ENCODE results near the gene MYL9. TPM values are rescaled to one million over a fixed set of nuclear protein-coding genes. Genes with fewer than 3 reads are reported as not detected.

The MYL9 gene
- total and polyA plus RNA-seq, 4 donors: 0.98 to 27.0 (median 7.6) TPM

GRCh38 chr20:36501367-36502006, 39.8 kb upstream of the MYL9 start:
- no peak for TF ChIP-seq RAD21 (IDR thresholded peaks at IDR 0.05)
- no peak for TF ChIP-seq GABPA (IDR thresholded peaks at IDR 0.05 in 1 of 2, conservative IDR thresholded peaks at IDR 0.05 in 1 of 2)
- no peak for TF ChIP-seq MAX (IDR thresholded peaks at IDR 0.05)
- TF ChIP-seq REST (IDR thresholded peaks at IDR 0.05): no peak
- TF ChIP-seq EGR1 (IDR thresholded peaks at IDR 0.05; ENCODE audit: low read depth in 2 of 2): no peak
- TF ChIP-seq HNF4A (conservative IDR thresholded peaks at IDR 0.05): no peak
- TF ChIP-seq TAF1 (conservative IDR thresholded peaks at IDR 0.05): no peak
- H3K27me3 ChIP-seq (ENCODE audit: control insufficient read depth in 4 of 4, insufficient read depth in 4 of 4, low read length in 3 of 4): no peaks in the 10 kb centered on the region
- H3K27ac ChIP-seq (ENCODE audit: low read depth in 1 of 2, low read length in 2 of 2): no peak overlapping the region
- WGBS: 86% methylated on average over 3 of the region's 3 CpGs
- H3K4me3 ChIP-seq (ENCODE audit: low read depth in 1 of 3, low read length in 3 of 3): no peak overlapping the region
- H3K9me3 ChIP-seq (ENCODE audit: control insufficient read depth in 4 of 4, low read length in 3 of 4): no peaks in the 10 kb centered on the region
- no peak for DNase-seq (ENCODE audit: low spot score)
- H3K4me1 ChIP-seq (ENCODE audit: control insufficient read depth in 4 of 4, insufficient read depth in 4 of 4, low read length in 3 of 4): peaks cover 4 to 21% (median 15%) of the 10 kb centered on the region in 4 donors
- H3K36me3 ChIP-seq (ENCODE audit: control insufficient read depth in 4 of 4, insufficient read depth in 3 of 4, low read depth in 1 of 4, low read length in 3 of 4): peaks cover 4 to 38% (median 11%) of the 10 kb centered on the region in 4 donors
- H3K9ac ChIP-seq (ENCODE audit: low read depth in 1 of 2, low read length in 2 of 2): no peak overlapping the region

- TF ChIP-seq MAX (IDR thresholded peaks at IDR 0.05): no peak
- TF ChIP-seq REST (IDR thresholded peaks at IDR 0.05): no peak
- no peak for TF ChIP-seq HNF4A (conservative IDR thresholded peaks at IDR 0.05)
- no peak for TF ChIP-seq NR2F2 (IDR thresholded peaks at IDR 0.05)
- TF ChIP-seq RXRA (IDR thresholded peaks at IDR 0.05): no peak
- no peak for TF ChIP-seq EGR1 (IDR thresholded peaks at IDR 0.05; ENCODE audit: low read depth in 2 of 2)
- no peak for TF ChIP-seq FOXA2 (IDR thresholded peaks at IDR 0.05)
- no peak for TF ChIP-seq YY1 (IDR thresholded peaks at IDR 0.05)
- no peak for TF ChIP-seq JUND (IDR thresholded peaks at IDR 0.05)
- no peak for TF ChIP-seq HNF4G (IDR thresholded peaks at IDR 0.05)
- TF ChIP-seq ZBTB33 (IDR thresholded peaks at IDR 0.05): no peak
- no peak for TF ChIP-seq FOXA1 (IDR thresholded peaks at IDR 0.05)
- TF ChIP-seq TAF1 (conservative IDR thresholded peaks at IDR 0.05): no peak
- TF ChIP-seq GABPA (IDR thresholded peaks at IDR 0.05 in 1 of 2, conservative IDR thresholded peaks at IDR 0.05 in 1 of 2): no peak
- TF ChIP-seq ATF3 (IDR thresholded peaks at IDR 0.05): no peak
- no peak for TF ChIP-seq RAD21 (IDR thresholded peaks at IDR 0.05)
- no peak for TF ChIP-seq SP1 (IDR thresholded peaks at IDR 0.05)
- H3K36me3 ChIP-seq (ENCODE audit: control insufficient read depth in 4 of 4, insufficient read depth in 3 of 4, low read depth in 1 of 4, low read length in 3 of 4): peaks cover 6 to 41% (median 19%) of the 10 kb centered on the region in 4 donors
- 95% methylated on average over 4 of the region's 4 CpGs for WGBS
Observed at GRCh38 chr20:36504295-36504694, 37.0 kb upstream of the MYL9 start.

More at GRCh38 chr20:36504295-36504694, 37.0 kb upstream of the MYL9 start:
- no peaks in the 10 kb centered on the region for H3K9me3 ChIP-seq (ENCODE audit: control insufficient read depth in 4 of 4, low read length in 3 of 4)
- no peak overlapping the region for H3K4me3 ChIP-seq (ENCODE audit: low read depth in 1 of 3, low read length in 3 of 3)
- no peak for DNase-seq (ENCODE audit: low spot score)
- no peaks in the 10 kb centered on the region for H3K27me3 ChIP-seq (ENCODE audit: control insufficient read depth in 4 of 4, insufficient read depth in 4 of 4, low read length in 3 of 4)
- no peak overlapping the region for H3K9ac ChIP-seq (ENCODE audit: low read depth in 1 of 2, low read length in 2 of 2)
- no peaks in the 10 kb centered on the region for H3K4me1 ChIP-seq (ENCODE audit: control insufficient read depth in 4 of 4, insufficient read depth in 4 of 4, low read length in 3 of 4)
- no peak overlapping the region for H3K27ac ChIP-seq (ENCODE audit: low read depth in 1 of 2, low read length in 2 of 2)

Data from liver (tissue), 9 donors.